Measurements from ENCODE around the gene PFDN6.
"Not testable (repeated sequence)": the region's sequence is repeated elsewhere in the genome, so short reads cannot be mapped to it uniquely, and the experiment has no call there.

PFDN6 gene

GRCh38 chr6:33288921-33289783 lies at the start of gene PFDN6, which contains the start of gene WDR46:
Gene PFDN6 (plus strand): TSS chr6:33289601. CDS start chr6:33289857, 256 bp downstream.
Gene WDR46 (minus strand): TSS chr6:33289239. CDS start chr6:33289170, 69 bp downstream.
- DNase-seq (ENCODE audit: low read depth): peak; percentile 88

GRCh38 chr6:33241968-33242367 lies 47.4 kb upstream of the PFDN6 start:
- DNase-seq (ENCODE audit: low read depth): no peak

- DNase-seq (ENCODE audit: low read depth): no peak
Observed at GRCh38 chr6:33243476-33243875, 45.9 kb upstream of the PFDN6 start.

- peak; percentile 77 for DNase-seq (ENCODE audit: low read depth)
Observed at GRCh38 chr6:33247977-33248642, 41.3 kb upstream of the PFDN6 start.

GRCh38 chr6:33248643-33248931 lies 40.8 kb upstream of the PFDN6 start:
- no peak for DNase-seq (ENCODE audit: low read depth)

- DNase-seq (ENCODE audit: low read depth): peak; percentile 99
Observed at GRCh38 chr6:33248932-33249731, 40.3 kb upstream of the PFDN6 start.

GRCh38 chr6:33249732-33250630 lies 39.4 kb upstream of the PFDN6 start:
- peak; percentile 81 for DNase-seq (ENCODE audit: low read depth)

GRCh38 chr6:33250731-33251130 lies 38.7 kb upstream of the PFDN6 start:
- no peak for DNase-seq (ENCODE audit: low read depth)

- no peak for DNase-seq (ENCODE audit: low read depth)
Observed at GRCh38 chr6:33251395-33252012, 37.9 kb upstream of the PFDN6 start.

GRCh38 chr6:33252759-33253158 lies 36.6 kb upstream of the PFDN6 start:
- peak; percentile 41 for DNase-seq (ENCODE audit: low read depth)

- no peak for DNase-seq (ENCODE audit: low read depth)
Observed at GRCh38 chr6:33254591-33254990, 34.8 kb upstream of the PFDN6 start.

- DNase-seq (ENCODE audit: low read depth): no peak
Observed at GRCh38 chr6:33259032-33259431, 30.4 kb upstream of the PFDN6 start.

- DNase-seq (ENCODE audit: low read depth): not testable (repeated sequence)
Observed at GRCh38 chr6:33262490-33262889, 26.9 kb upstream of the PFDN6 start.

GRCh38 chr6:33264015-33264414 lies 25.4 kb upstream of the PFDN6 start:
- no peak for DNase-seq (ENCODE audit: low read depth)

GRCh38 chr6:33271117-33271467 lies 18.3 kb upstream of the PFDN6 start:
- no peak for DNase-seq (ENCODE audit: low read depth)

- peak; percentile 99 for DNase-seq (ENCODE audit: low read depth)
Observed at GRCh38 chr6:33271468-33272274, 17.7 kb upstream of the PFDN6 start, which contains the start of the genes RPS18 and VPS52. Gene RPS18 (plus strand): TSS chr6:33272075. CDS start chr6:33272120, 45 bp downstream. Gene VPS52 (minus strand): TSS chr6:33271876. CDS start chr6:33271675, 201 bp downstream.

GRCh38 chr6:33272275-33273128 lies 16.9 kb upstream of the PFDN6 start:
- no peak for DNase-seq (ENCODE audit: low read depth)

GRCh38 chr6:33273129-33273923 lies 16.1 kb upstream of the PFDN6 start:
- DNase-seq (ENCODE audit: low read depth): no peak

Data from amniotic epithelial cell (primary cell).